CD4-positive, alpha-beta T cell treated with Interleukin-17A for 1 hour (primary cell): ENCODE results near the gene RAPGEF2.

Experiments
- DNase-seq: peaks from one replicate; pipeline ENCODE4 v3.0.0-alpha.2; 2020

Gene RAPGEF2

GRCh38 chr4:159201168-159201567 lies 98.3 kb downstream of the RAPGEF2 start:
- DNase-seq, result no peak

GRCh38 chr4:159204566-159204965 lies 101.7 kb downstream of the RAPGEF2 start:
- DNase-seq, result no peak

GRCh38 chr4:159205466-159205865 lies 102.6 kb downstream of the RAPGEF2 start:
- no peak for DNase-seq

GRCh38 chr4:159206427-159206871 lies 103.6 kb downstream of the RAPGEF2 start:
- DNase-seq, result peak; percentile 2

- no peak for DNase-seq
These were observed 106.4 kb downstream of the RAPGEF2 start for GRCh38 chr4:159209249-159209648.

GRCh38 chr4:159210975-159211374 lies 108.1 kb downstream of the RAPGEF2 start:
- no peak for DNase-seq

GRCh38 chr4:159212675-159213293 lies 109.9 kb downstream of the RAPGEF2 start:
- DNase-seq, result no peak

- DNase-seq, result no peak
These were observed 114.0 kb downstream of the RAPGEF2 start for GRCh38 chr4:159216834-159217233.

GRCh38 chr4:159219862-159220261 lies 117.0 kb downstream of the RAPGEF2 start:
- no peak for DNase-seq

GRCh38 chr4:159220353-159220752 lies 117.5 kb downstream of the RAPGEF2 start:
- no peak for DNase-seq

GRCh38 chr4:159221280-159221679 lies 118.4 kb downstream of the RAPGEF2 start:
- DNase-seq, result no peak

GRCh38 chr4:159222043-159222552 lies 119.2 kb downstream of the RAPGEF2 start:
- no peak for DNase-seq

GRCh38 chr4:159224408-159224807 lies 121.5 kb downstream of the RAPGEF2 start:
- no peak for DNase-seq

GRCh38 chr4:159227378-159227777 lies 124.5 kb downstream of the RAPGEF2 start:
- no peak for DNase-seq

GRCh38 chr4:159227984-159228383 lies 125.1 kb downstream of the RAPGEF2 start:
- DNase-seq, result no peak

GRCh38 chr4:159229164-159229563 lies 126.3 kb downstream of the RAPGEF2 start:
- DNase-seq, result no peak

GRCh38 chr4:159232465-159233106 lies 129.7 kb downstream of the RAPGEF2 start:
- DNase-seq, result no peak

- no peak for DNase-seq
These were observed 133.0 kb downstream of the RAPGEF2 start for GRCh38 chr4:159235779-159236368.

GRCh38 chr4:159237975-159238374 lies 135.1 kb downstream of the RAPGEF2 start:
- DNase-seq, result no peak

GRCh38 chr4:159238631-159239030 lies 135.8 kb downstream of the RAPGEF2 start:
- DNase-seq, result no peak

- no peak for DNase-seq
These were observed 136.8 kb downstream of the RAPGEF2 start for GRCh38 chr4:159239629-159240028.

GRCh38 chr4:159240046-159240445 lies 137.2 kb downstream of the RAPGEF2 start:
- DNase-seq, result no peak

GRCh38 chr4:159240687-159241086 lies 137.8 kb downstream of the RAPGEF2 start:
- no peak for DNase-seq

- DNase-seq, result no peak
These were observed 139.5 kb downstream of the RAPGEF2 start for GRCh38 chr4:159242427-159242826.
